Measurements from ENCODE around the gene AGMAT. TPM values are rescaled to one million over a fixed set of nuclear protein-coding genes. Genes with fewer than 3 reads are reported as not detected.
A peak's percentile ranks its signal among the peaks of the same experiment; 100 is the strongest.

AGMAT gene
- polyA plus RNA-seq, 3 donors, result not detected

DNA sequence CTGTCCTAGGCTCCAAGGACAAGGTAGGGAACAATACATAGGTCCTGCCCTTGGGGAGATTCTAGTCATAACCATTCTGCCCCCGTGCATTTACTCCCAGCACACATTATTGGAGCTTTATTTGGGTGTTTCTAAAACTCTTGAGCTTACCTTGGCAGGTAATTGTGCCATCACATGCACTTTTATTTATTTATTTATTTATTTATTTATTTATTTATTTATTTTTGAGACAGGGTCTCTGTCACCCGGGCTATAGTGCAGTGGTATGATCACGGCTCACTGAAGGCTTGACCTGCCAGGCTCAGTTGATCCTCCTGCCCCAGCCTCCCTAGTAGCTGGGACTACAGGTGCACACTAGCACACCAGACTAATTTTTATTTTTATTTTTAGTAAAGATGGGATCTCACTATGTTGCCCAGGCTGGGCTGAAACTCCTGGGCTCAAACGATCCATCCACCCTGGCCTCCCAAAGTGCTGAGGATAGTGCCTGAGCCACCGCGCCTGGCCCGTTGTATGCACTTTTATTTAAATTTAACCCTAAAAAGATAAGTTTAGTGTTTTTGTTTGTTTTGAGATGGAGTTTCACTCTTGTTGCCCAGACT, 9.2 kb downstream of the AGMAT start:
- no peak overlapping the region for H3K4me3 Mint-ChIP-seq
- Histone ChIP-seq H3K9me3 (replicated peaks in 1 of 2; ENCODE audit: control insufficient read depth in 1 of 2, insufficient read depth in 1 of 2, low read length in 2 of 2) (no peaks in the 10 kb centered on the region), H4K20me1 (ENCODE audit: insufficient read depth, low read length) (no peaks in the 10 kb centered on the region), H2AFZ (ENCODE audit: insufficient read depth, low read depth, low read length, poor library complexity, severe bottlenecking) (no peak overlapping the region), H3K36me3 (replicated peaks in 1 of 2; ENCODE audit: control insufficient read depth in 1 of 2, insufficient read depth in 2 of 2, low read length in 2 of 2) (peaks cover 3 to 18% of the 10 kb centered on the region in 2 donors), H3K4me1 (ENCODE audit: control insufficient read depth in 1 of 2, insufficient read depth in 2 of 2, low read length in 2 of 2) (no peaks in the 10 kb centered on the region), H3K4me3 (replicated peaks in 1 of 3; ENCODE audit: low read depth in 2 of 3, low read length in 3 of 3) (no peak overlapping the region), H3K4me2 (replicated peaks; ENCODE audit: extremely low read depth, low read length, poor library complexity, severe bottlenecking) (no peak overlapping the region), H3K27ac (ENCODE audit: low read depth in 1 of 2, low read length in 2 of 2) (no peak overlapping the region), H3K79me2 (ENCODE audit: insufficient read depth, low read length) (no peaks in the 10 kb centered on the region), H3K27me3 (ENCODE audit: control insufficient read depth in 2 of 2, insufficient read depth in 2 of 2, low read length in 2 of 2) (no peaks in the 10 kb centered on the region), H3K9ac (ENCODE audit: insufficient read depth, low read length, poor library complexity, severe bottlenecking) (no peak overlapping the region)
- H3K27me3 Mint-ChIP-seq (ENCODE audit: low read depth in 3 of 3), result no peaks in the 10 kb centered on the region
- TF ChIP-seq, protein P1, sequence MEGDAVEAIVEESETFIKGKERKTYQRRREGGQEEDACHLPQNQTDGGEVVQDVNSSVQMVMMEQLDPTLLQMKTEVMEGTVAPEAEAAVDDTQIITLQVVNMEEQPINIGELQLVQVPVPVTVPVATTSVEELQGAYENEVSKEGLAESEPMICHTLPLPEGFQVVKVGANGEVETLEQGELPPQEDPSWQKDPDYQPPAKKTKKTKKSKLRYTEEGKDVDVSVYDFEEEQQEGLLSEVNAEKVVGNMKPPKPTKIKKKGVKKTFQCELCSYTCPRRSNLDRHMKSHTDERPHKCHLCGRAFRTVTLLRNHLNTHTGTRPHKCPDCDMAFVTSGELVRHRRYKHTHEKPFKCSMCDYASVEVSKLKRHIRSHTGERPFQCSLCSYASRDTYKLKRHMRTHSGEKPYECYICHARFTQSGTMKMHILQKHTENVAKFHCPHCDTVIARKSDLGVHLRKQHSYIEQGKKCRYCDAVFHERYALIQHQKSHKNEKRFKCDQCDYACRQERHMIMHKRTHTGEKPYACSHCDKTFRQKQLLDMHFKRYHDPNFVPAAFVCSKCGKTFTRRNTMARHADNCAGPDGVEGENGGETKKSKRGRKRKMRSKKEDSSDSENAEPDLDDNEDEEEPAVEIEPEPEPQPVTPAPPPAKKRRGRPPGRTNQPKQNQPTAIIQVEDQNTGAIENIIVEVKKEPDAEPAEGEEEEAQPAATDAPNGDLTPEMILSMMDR (IDR thresholded peaks at IDR 0.05), result no peak
- no peak for DNase-seq
- peaks cover 16% of the 10 kb centered on the region in 2 donors for H3K36me3 Mint-ChIP-seq
- H3K4me1 Mint-ChIP-seq, result peaks cover 8% of the 10 kb centered on the region
- no CpG with 5 or more reads among the region's 7 CpGs for WGBS (ENCODE audit: insufficient coverage)
- intact Hi-C loops (cut with micrococcal nuclease), result no loop called here
- H3K9me3 Mint-ChIP-seq, result no peaks in the 10 kb centered on the region
- no peak overlapping the region for H3K27ac Mint-ChIP-seq

- intact Hi-C loops (cut with micrococcal nuclease), result no loop called here
- Histone ChIP-seq H3K4me1 (ENCODE audit: control insufficient read depth in 1 of 2, insufficient read depth in 2 of 2, low read length in 2 of 2) (no peaks in the 10 kb centered on the region), H3K4me3 (replicated peaks in 1 of 3; ENCODE audit: low read depth in 2 of 3, low read length in 3 of 3) (no peak overlapping the region), H3K9me3 (replicated peaks in 1 of 2; ENCODE audit: control insufficient read depth in 1 of 2, insufficient read depth in 1 of 2, low read length in 2 of 2) (no peaks in the 10 kb centered on the region), H3K27ac (ENCODE audit: low read depth in 1 of 2, low read length in 2 of 2) (no peak overlapping the region), H3K36me3 (replicated peaks in 1 of 2; ENCODE audit: control insufficient read depth in 1 of 2, insufficient read depth in 2 of 2, low read length in 2 of 2) (peaks cover 6 to 27% of the 10 kb centered on the region in 2 donors), H3K79me2 (ENCODE audit: insufficient read depth, low read length) (no peaks in the 10 kb centered on the region), H4K20me1 (ENCODE audit: insufficient read depth, low read length) (no peaks in the 10 kb centered on the region), H3K4me2 (replicated peaks; ENCODE audit: extremely low read depth, low read length, poor library complexity, severe bottlenecking) (no peak overlapping the region), H3K9ac (ENCODE audit: insufficient read depth, low read length, poor library complexity, severe bottlenecking) (no peak overlapping the region), H3K27me3 (ENCODE audit: control insufficient read depth in 2 of 2, insufficient read depth in 2 of 2, low read length in 2 of 2) (no peaks in the 10 kb centered on the region), H2AFZ (ENCODE audit: insufficient read depth, low read depth, low read length, poor library complexity, severe bottlenecking) (no peak overlapping the region)
- TF ChIP-seq, protein P1 (IDR thresholded peaks at IDR 0.05), result no peak
- no peak for DNase-seq
- H3K27ac Mint-ChIP-seq, result peak overlapping the region in 2 of 7 donors; percentile 14 to 41
- WGBS (ENCODE audit: insufficient coverage), result 98% methylated on average over 6 of the region's 6 CpGs
- no peaks in the 10 kb centered on the region for H3K27me3 Mint-ChIP-seq (ENCODE audit: low read depth in 3 of 3)
- peaks cover 8% of the 10 kb centered on the region for H3K4me1 Mint-ChIP-seq
- H3K36me3 Mint-ChIP-seq, result peaks cover 20 to 23% of the 10 kb centered on the region in 2 donors
- H3K4me3 Mint-ChIP-seq, result no peak overlapping the region
- H3K9me3 Mint-ChIP-seq, result no peaks in the 10 kb centered on the region
These were observed 10.1 kb downstream of the AGMAT start for GRCh38 chr1:15574741-15575140.

All from CD14-positive monocyte (primary cell).